ENCODE data around the gene GRM2.

Gene GRM2

GRCh38 chr3:51680663-51681230 is 26.1 kb upstream of the GRM2 start:
- DNase-seq, result no peak

- DNase-seq, result peak; percentile 18
Measured at GRCh38 chr3:51681453-51681852, 25.4 kb upstream of the GRM2 start.

- no peak for DNase-seq
Measured at GRCh38 chr3:51682079-51682478, 24.8 kb upstream of the GRM2 start.

DNA sequence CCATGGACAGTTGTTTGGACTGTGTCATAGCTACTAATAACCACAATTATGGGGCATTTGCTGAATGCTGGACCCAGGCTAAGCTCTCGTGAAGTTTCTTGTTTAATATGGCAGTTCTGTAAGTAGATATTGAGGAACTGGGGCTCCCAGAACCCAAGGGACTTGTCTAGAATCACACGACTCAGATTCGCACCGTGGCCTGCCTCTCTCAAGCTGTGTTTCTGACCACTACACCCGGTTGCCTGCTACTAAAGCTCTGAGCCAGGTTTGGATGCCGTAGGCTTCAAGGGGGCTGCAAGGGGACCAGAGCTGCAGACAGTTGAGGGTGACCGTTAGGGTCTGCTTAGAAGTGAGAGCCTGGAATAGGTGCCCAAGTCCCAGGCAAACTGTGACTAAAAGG is 24.3 kb upstream of the GRM2 start:
- DNase-seq, result no peak

DNA sequence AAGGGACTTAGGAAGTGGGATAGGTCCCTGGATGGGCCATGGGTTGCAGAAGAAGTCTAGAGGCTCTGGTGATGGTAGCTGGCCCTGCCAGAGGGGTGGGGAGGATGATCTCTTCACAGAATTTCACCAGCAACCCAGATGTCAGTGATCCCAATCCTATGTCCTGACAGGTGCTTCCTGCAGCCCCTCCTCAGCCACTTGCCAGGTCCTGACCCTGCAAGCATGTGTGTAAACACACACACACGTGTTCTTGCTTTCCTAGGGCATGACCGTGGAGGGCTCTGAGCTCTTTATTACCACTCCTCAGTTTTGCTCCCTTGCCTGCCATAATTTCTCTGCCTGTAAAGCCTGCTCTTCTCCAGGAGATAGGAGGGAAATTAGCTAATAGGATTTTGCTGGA is 23.3 kb upstream of the GRM2 start:
- DNase-seq, result no peak

GRCh38 chr3:51684971-51685751 is 21.7 kb upstream of the GRM2 start:
- DNase-seq, result no peak

DNA sequence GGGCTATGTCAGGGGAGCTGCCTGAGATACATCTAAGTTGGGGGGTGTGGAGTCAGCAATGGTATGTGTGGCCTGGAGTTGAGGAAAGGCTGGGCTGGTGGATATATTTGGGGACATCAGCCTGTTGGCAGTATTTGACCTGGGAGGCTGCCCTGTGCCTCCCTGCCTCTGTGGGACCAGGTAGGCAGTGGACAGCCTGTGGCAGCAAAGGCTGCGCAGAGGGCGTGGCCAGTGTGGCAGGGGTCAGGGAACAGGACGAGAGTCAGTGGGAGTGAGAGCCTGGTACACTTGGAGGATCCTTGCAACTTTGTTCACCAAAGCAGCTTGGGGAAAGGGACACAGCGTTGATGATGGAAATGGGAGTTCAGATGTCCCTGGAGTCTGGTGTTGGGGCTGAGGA is 20.8 kb upstream of the GRM2 start:
- DNase-seq, result no peak

GRCh38 chr3:51686512-51687215 is 20.2 kb upstream of the GRM2 start:
- DNase-seq, result peak; percentile 81

DNA sequence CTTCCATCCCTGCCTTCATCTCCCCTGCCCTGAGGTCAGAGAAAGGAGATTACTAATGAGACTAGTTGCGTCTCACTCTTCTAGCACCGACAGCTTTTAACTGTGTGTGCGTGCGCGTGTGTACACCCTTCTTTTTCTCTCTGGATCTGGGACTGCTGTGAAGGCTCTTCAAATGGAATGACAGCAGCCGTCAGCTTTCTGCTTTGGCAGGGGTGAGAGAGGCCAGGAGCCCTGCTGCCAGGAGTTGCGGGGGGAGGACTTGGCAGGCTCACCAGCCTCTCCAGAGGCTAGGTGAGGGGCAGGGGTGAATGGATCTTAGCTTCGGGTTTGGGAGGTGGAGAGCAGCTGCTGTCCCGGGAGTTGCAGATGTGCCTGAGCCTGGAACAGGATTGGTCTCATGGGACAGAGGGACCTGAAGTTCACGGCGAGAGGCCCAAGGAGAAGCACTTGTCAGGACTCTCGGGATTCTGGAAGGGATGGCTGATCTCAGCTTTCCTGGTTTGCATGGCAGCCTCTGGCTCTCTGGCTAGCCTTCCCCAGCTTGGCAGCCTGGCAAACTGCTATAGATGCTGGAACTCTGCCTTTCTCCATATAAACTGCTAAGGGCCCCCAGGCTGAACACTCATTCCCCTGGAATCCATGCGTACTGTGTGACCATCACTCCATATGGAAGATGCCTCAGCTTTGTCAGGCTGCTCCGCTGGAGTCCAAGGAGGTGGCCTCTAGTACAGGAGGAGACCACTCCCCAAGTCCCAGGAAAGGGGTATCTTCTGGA is 19.2 kb upstream of the GRM2 start:
- no peak for DNase-seq

DNA sequence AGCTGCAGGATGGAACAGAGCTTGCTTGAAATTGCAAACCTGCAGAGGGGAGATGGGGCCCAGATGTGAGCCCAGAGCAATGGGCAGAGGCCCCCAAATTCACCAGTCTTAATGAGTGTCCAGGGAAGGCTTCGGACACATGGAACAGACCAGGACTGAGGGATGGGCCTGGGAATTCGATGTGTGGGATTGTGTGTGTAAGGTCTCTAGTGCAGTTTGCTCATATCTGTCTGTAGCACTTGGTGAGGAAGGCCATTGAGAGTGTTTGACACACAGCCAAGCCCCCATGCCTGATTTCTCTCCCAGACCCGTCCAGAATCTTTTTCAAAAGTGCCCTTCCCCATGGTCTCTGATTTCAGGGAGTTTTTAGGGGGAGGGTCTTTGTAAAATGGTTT is 18.7 kb upstream of the GRM2 start:
- no peak for DNase-seq

GRCh38 chr3:51691021-51691420 is 15.8 kb upstream of the GRM2 start:
- DNase-seq, result no peak

DNA sequence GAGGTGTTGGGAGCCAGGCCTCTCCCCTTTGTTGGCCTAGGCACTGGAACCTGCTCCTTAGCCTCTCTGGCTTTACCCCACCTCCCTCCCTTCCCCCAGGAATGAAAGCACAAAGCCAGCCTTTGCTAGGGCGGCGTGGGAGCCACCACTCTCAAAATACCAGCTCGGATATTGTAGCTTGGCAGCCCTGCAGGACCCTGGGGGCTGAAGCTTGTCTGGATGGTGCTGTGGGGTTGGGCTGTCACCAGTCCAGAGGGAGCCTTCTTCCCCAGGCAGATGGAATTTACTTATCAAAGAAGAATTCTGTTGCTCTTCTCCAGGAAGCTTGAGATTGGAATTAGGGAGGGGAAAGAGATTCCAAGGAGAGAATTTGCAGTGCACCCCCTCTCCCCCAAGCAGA is 14.9 kb upstream of the GRM2 start:
- DNase-seq, result no peak

GRCh38 chr3:51692980-51693395 is 13.9 kb upstream of the GRM2 start:
- DNase-seq, result no peak

GRCh38 chr3:51696954-51697353 is 9.9 kb upstream of the GRM2 start:
- DNase-seq, result no peak

GRCh38 chr3:51698209-51698608 is 8.7 kb upstream of the GRM2 start:
- no peak for DNase-seq

GRCh38 chr3:51700403-51700802 is 6.5 kb upstream of the GRM2 start:
- no peak for DNase-seq

GRCh38 chr3:51702156-51702555 is 4.7 kb upstream of the GRM2 start:
- no peak for DNase-seq

- DNase-seq, result no peak
Measured at GRCh38 chr3:51703068-51703760, 3.7 kb upstream of the GRM2 start.

DNA sequence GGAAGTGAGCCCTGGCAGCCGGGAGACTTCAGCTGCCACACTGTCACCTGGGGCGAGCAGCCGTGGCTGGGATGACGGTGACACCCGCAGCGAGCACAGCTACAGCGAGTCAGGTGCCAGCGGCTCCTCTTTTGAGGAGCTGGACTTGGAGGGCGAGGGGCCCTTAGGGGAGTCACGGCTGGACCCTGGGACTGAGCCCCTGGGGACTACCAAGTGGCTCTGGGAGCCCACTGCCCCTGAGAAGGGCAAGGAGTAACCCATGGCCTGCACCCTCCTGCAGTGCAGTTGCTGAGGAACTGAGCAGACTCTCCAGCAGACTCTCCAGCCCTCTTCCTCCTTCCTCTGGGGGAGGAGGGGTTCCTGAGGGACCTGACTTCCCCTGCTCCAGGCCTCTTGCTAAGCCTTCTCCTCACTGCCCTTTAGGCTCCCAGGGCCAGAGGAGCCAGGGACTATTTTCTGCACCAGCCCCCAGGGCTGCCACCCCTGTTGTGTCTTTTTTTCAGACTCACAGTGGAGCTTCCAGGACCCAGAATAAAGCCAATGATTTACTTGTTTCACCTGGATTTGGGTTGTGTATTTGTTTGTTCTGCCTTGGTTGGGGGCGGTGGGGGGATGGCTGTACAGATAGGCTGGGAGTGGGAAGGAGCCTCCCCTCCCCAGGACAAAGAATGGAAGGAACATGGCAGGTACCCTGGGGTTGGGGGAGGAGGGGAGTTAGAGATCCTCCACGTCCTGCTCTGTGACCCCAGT is 2.9 kb upstream of the GRM2 start:
- DNase-seq, result no peak

- DNase-seq, result no peak
Measured at GRCh38 chr3:51704511-51704950, 2.3 kb upstream of the GRM2 start.

DNA sequence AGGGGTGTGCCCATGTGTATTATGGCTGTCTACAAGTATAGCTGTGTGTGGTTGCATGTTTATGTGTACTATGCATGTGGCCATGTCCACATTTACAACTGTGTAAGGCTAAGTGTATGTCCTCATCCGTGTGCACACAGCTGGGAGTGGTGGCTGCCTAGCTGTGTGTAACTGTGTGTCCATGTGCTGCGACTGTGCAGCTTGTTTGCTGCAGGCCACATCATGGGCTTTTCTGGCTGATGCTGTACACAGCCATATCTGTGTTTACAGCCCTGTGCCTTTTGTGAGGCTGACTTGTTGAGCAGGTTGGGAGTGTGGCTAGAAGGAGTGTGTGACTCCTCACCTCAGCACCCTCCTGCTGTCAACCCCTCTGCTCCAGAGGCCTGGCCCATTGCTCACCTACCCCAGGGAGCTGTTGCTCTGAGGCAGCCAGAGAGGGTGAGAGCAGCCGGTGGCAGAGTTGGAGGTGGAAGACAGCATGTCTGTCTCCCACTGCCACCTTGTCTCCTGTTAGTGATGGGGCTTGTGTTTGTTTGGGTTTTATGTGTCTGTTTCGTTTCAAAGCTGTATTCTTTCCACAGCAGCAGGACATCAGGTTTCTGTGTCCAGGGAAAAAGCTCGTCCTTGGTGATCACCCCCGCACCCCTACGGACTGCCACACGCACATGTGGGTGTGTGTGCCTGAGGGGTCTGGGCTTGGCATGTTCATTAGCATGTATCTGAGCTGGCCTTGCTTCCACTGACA is 1.4 kb upstream of the GRM2 start:
- no peak for DNase-seq
